ENCODE measurements around the gene PCYT1B. TPM values are rescaled to one million over a fixed set of nuclear protein-coding genes. Genes with fewer than 3 reads are reported as not detected.
"Not testable (repeated sequence)": the region's sequence is repeated elsewhere in the genome, so short reads cannot be mapped to it uniquely, and the experiment has no call there.

PCYT1B gene
- total RNA-seq, 2 donors from 2014 or later: 1.3 to 3.0 TPM

GRCh38 chrX:24629701-24630100 lies 17.4 kb downstream of the PCYT1B start:
- no peak overlapping the region for H3K4me3 ChIP-seq
- H3K9me3 ChIP-seq: no peaks in the 10 kb centered on the region
- H3K4me1 ChIP-seq: no peaks in the 10 kb centered on the region
- H3K36me3 ChIP-seq (replicated peaks in 1 of 2; ENCODE audit: insufficient read depth in 1 of 2, low read depth in 2 of 2): no peaks in the 10 kb centered on the region
- H3K27me3 ChIP-seq: no peaks in the 10 kb centered on the region
- no peak overlapping the region for H3K27ac ChIP-seq
- DNase-seq: no peak
- WGBS, 2 donors: 88% methylated on average over 1 of the region's 1 CpG
- intact Hi-C loops (cut with DNase I): no loop called here
- TF ChIP-seq CTCF (IDR thresholded peaks at IDR 0.05) (no peak), POLR2A (IDR thresholded peaks at IDR 0.05) (no peak)
- ATAC-seq: no peak

GRCh38 chrX:24619647-24620046 lies 27.5 kb downstream of the PCYT1B start:
- 46 to 84% methylated on average over 2 to 3 of the region's 5 CpGs for WGBS, 2 donors
- H3K4me1 ChIP-seq: no peaks in the 10 kb centered on the region
- ATAC-seq: no peak
- H3K4me3 ChIP-seq: no peak overlapping the region
- TF ChIP-seq CTCF (IDR thresholded peaks at IDR 0.05) (no peak), POLR2A (IDR thresholded peaks at IDR 0.05) (no peak)
- DNase-seq: peak in 2 of 4 donors; percentile 6 to 8
- no peaks in the 10 kb centered on the region for H3K36me3 ChIP-seq (replicated peaks in 1 of 2; ENCODE audit: insufficient read depth in 1 of 2, low read depth in 2 of 2)
- no peaks in the 10 kb centered on the region for H3K27me3 ChIP-seq
- no peak overlapping the region for H3K27ac ChIP-seq
- intact Hi-C loops (cut with DNase I): no loop called here
- no peaks in the 10 kb centered on the region for H3K9me3 ChIP-seq

- no peak for TF ChIP-seq POLR2A (IDR thresholded peaks at IDR 0.05)
- TF ChIP-seq CTCF (IDR thresholded peaks at IDR 0.05): no peak
- Histone ChIP-seq H3K4me1 (no peaks in the 10 kb centered on the region), H3K27me3 (no peaks in the 10 kb centered on the region), H3K27ac (no peak overlapping the region), H3K9me3 (no peaks in the 10 kb centered on the region), H3K36me3 (replicated peaks in 1 of 2; ENCODE audit: insufficient read depth in 1 of 2, low read depth in 2 of 2) (no peaks in the 10 kb centered on the region), H3K4me3 (no peak overlapping the region)
- intact Hi-C loops (cut with DNase I): no loop called here
- DNase-seq: no peak
- WGBS, 2 donors: 18 to 26% methylated on average over 1 of the region's 1 CpG
- no peak for ATAC-seq
These were observed 36.6 kb downstream of the PCYT1B start for GRCh38 chrX:24610516-24610915.

- ATAC-seq: no peak
- no peak overlapping the region for H3K27ac ChIP-seq
- intact Hi-C loops (cut with DNase I): no loop called here
- TF ChIP-seq POLR2A (IDR thresholded peaks at IDR 0.05): no peak
- no peak for TF ChIP-seq CTCF (IDR thresholded peaks at IDR 0.05)
- no peak overlapping the region for H3K4me3 ChIP-seq
- H3K4me1 ChIP-seq: no peaks in the 10 kb centered on the region
- H3K27me3 ChIP-seq: no peaks in the 10 kb centered on the region
- no peaks in the 10 kb centered on the region for H3K36me3 ChIP-seq (replicated peaks in 1 of 2; ENCODE audit: insufficient read depth in 1 of 2, low read depth in 2 of 2)
- H3K9me3 ChIP-seq: no peaks in the 10 kb centered on the region
- WGBS, 2 donors: 53 to 57% methylated on average over 4 of the region's 4 CpGs
- DNase-seq: no peak
These were observed 39.5 kb downstream of the PCYT1B start for GRCh38 chrX:24607616-24608015.

GRCh38 chrX:24605941-24606340 lies 41.2 kb downstream of the PCYT1B start:
- ATAC-seq; H3K9me3 ChIP-seq; H3K27me3 ChIP-seq; DNase-seq; intact Hi-C loops (cut with DNase I); H3K36me3 ChIP-seq (replicated peaks in 1 of 2; ENCODE audit: insufficient read depth in 1 of 2, low read depth in 2 of 2); H3K27ac ChIP-seq; H3K4me3 ChIP-seq; H3K4me1 ChIP-seq: not testable (repeated sequence)
- WGBS, 2 donors: 67 to 94% methylated on average over 1 to 3 of the region's 3 CpGs
